HG02884 (cell line): Measurements from ENCODE around the gene KCNA5.

ENCODE experiments used
- ATAC-seq: cut with Tn5 transposase; IDR thresholded peaks from one replicate; pipeline ENCODE4 v1.9.1; 2021; ENCODE audit warnings: mild to moderate bottlenecking, moderate library complexity; ENCODE audit not compliant: unreplicated experiment

KCNA5 gene

GRCh38 chr12:5026342-5026938, 17.2 kb upstream of the KCNA5 start:
- ATAC-seq = no peak

GRCh38 chr12:5027046-5027821, 16.4 kb upstream of the KCNA5 start:
- ATAC-seq = no peak

GRCh38 chr12:5030066-5030465, 13.6 kb upstream of the KCNA5 start:
- ATAC-seq = no peak

DNA sequence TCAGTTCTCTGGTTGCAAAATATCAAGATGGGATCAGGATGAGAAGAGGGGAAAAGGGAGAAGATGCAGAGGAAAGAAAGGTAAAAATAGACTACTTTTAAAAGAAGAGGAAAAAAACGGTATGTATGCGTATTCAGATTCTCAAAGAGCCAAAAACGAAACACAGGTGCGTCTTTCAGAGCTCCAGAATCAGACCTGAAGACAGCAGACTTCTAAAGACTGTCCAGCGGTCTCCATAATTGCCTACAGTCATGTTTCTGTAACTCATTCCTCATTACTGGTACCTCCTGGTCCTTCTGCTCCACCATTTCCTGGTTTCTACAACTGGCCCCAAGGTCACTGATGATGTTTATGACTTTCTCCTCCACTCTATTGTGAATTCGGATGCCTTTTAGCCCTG, 12.4 kb upstream of the KCNA5 start:
- no peak for ATAC-seq

DNA sequence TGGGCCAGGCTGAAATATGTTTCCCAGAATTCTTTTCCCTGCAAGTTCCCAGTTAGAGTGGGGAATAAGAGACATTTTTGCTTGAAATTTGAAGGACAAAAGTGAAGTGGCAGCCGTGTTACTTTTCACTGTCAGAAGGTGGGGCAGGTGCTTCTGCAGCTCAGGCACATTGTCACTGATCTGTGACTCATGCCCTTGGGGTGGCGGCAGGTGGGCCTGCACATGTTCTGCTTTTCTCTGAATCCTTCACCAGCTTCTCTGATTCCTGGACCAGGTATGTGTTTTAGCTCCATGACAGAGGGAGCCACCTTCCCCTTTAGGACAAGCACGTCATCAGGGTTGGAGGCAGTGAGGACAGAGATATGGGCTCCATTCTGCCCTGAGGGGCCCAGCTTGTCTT, 11.7 kb upstream of the KCNA5 start:
- ATAC-seq = no peak

GRCh38 chr12:5032821-5033220, 10.9 kb upstream of the KCNA5 start:
- no peak for ATAC-seq

- ATAC-seq = no peak
Observed at GRCh38 chr12:5033883-5034282, 9.8 kb upstream of the KCNA5 start.

GRCh38 chr12:5034603-5035002, 9.1 kb upstream of the KCNA5 start:
- no peak for ATAC-seq

DNA sequence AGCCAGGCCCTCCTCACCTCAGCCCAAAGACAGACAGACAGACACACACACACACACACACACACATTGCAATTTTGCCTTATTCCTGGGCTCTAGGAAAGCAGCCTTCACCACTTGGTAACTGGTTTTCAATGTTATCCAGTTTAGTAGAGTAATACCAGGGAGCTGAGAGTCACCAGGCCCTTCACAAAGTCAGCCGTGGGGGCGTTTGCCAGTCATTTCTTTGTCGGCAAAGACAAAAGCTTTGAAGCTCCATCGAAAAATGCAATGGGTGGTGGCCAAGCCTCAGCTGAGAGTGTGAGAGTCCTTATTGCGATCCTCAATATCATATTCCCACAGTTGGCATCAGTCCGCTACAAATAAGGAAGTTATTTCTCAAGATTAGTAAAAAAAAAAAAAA, 8.1 kb upstream of the KCNA5 start:
- ATAC-seq = no peak

DNA sequence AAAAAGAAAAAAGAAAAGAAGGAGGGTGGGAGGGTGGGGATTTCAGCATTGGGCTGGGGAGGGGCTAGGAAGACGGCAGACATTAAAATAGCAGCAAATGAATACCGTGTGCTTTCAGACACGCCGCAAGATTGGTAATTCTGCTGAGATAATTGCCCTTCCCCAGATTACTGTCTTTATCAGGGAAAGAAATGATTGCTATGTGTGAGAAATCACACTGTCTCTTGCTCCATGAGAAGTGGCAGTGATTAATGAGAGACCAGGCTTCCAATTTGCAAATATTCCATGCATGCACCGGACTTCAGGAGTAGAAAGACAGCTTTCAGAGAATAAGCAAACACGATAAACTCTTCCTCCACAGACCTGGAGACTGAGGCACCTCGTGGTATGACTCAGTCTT, 7.6 kb upstream of the KCNA5 start:
- no peak for ATAC-seq

DNA sequence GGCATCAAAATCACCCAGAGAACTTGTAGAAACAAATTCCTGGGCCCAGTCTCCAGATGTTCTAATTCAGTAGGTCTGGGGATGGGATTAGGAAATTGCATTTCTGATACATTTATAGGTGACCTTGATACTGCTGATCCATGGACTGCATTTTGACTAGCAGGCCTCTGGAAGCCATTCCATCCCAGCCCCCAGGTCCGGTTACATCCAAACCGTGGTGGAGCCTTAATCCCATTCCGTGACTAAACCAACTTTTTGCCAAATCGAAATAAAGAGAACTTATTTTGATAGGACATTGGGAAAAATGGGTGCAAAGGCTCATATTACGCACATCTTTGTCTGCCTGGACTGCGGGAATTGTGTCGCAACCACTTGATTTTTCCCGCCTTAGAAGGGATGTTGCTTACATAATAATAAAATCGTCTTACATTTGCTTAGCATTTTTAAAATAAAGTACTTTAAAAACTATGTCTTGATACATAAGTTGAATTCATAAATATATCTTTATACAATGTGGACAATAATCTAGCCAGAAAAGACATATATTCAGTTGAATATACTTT, 5.8 kb upstream of the KCNA5 start:
- ATAC-seq = no peak

DNA sequence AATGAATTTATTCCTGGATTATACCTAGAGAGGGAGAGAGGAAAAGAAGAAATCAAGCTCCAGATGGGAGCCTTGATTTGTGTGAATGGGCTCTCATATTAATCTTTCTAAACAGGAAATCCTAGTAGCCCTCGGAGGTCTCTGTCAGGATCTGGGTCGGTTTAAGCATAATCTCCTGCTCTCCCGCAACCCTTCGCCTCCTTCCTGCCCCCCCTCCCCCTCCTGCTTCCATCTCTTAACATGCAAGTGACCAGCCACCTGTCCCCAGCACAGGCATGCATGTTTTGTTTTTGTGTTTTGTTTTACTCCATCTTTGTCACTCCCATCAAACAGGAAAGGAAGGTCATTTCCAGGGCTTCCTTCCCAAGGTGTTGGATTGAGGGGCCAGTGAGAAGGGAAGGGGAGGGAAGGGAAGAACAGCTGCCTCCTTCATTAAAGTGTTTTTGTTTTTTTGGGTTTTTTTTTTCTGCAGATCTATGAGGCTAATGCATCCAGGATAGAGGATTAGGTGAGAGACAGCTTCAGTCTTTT, 4.8 kb upstream of the KCNA5 start:
- no peak for ATAC-seq

DNA sequence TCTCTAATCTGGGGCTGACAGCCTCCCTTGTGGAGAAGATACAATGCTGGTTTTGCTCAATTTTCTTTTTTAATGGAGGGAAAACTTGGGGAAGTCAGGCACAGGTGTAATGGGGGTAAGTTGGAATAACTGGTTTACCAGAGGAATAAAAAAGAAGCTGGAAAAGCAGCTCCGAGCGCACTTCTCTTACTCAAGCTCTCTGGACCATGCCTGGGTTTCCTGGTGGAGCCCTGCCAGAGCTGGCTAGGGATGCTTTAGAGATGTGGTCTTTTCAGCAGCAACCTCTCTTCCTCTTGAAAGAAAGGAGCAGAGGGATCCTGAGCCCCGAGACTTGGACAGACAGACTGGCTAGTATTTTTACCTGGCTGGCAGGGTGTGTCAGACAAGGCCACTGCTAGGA, 3.9 kb upstream of the KCNA5 start:
- ATAC-seq = no peak

- no peak for ATAC-seq
Observed at GRCh38 chr12:5040368-5040767, 3.3 kb upstream of the KCNA5 start.

- no peak for ATAC-seq
Observed at GRCh38 chr12:5044420-5045295, 979 bp downstream of the KCNA5 start.

GRCh38 chr12:5047094-5047493, 3.4 kb downstream of the KCNA5 start:
- ATAC-seq = no peak

GRCh38 chr12:5047729-5048128, 4.0 kb downstream of the KCNA5 start:
- no peak for ATAC-seq

DNA sequence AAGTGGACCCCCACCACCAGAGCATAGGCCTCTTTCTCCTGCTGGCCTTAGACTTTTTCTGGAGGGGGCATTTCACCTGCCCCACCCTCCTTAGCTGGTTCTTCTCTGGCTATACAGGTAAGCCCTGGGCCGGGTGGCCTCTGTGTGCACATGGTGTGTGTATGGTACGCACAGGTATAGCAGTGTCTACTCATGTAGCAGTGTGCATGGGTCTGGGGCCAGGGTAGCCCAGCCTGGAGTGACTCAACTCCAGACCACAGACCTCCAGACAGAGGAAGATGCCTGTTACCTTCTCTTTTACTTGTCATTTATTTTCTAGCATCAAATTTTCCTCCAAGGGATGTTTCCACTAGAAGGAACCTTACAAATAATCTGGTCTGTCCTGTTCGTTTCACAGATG, 6.9 kb downstream of the KCNA5 start:
- no peak for ATAC-seq

DNA sequence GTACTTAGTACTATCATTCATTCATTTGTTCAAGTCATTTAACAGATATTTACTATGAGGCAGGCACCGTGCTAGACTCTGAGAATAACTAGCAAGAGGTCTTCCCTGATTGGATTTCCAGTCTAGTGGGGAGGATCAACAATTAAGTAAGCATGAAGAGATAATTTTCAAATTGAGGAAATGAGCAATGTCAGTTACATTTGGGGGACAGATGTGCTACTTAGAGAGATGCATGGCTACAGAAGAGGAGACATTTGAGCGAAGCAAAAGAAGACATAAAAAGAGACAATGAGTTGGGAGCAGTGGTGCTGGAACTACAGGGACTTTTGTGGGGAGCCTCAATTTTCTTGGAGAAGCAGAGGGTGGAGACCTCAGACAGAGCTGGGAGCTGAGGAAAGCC, 7.7 kb downstream of the KCNA5 start:
- no peak for ATAC-seq

DNA sequence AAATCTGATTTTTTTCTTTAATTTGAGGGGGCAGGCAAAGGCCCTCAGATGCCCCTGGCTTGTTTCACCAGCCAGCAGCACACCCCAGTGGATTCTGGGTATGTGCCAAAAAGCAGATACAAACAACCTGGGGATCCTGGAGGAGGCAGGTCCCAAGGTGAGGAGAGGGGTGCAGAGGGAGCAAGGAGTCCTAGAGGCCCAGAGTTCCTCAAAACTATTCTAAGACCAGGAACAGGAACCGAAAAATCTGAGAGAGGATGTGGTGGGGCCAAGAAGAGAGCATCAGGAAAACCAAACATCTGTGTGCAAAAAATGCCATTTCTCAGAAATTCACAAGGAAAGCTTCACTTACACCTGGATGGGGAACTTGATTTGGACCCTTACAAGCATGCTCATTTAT, 8.2 kb downstream of the KCNA5 start:
- no peak for ATAC-seq

- no peak for ATAC-seq
Observed at GRCh38 chr12:5052348-5052747, 8.7 kb downstream of the KCNA5 start.
